CD1c-positive myeloid dendritic cell (primary cell): ENCODE results near the gene TFPI.
A peak's percentile ranks its signal among the peaks of the same experiment; 100 is the strongest.
"Not testable (repeated sequence)": the region's sequence is repeated elsewhere in the genome, so short reads cannot be mapped to it uniquely, and the experiment has no call there.

Experiments
- DNase-seq: peaks from one replicate; pipeline ENCODE4 v3.0.0-alpha.2; 2016; ENCODE audit errors: extremely low spot score

TFPI gene

GRCh38 chr2:187552828-187553681 lies 1.2 kb downstream of the TFPI start:
- peak; percentile 63 for DNase-seq

- no peak for DNase-seq
Measured at GRCh38 chr2:187552381-187552780, 1.9 kb downstream of the TFPI start.

- DNase-seq, result no peak
Measured at GRCh38 chr2:187550857-187551256, 3.4 kb downstream of the TFPI start.

- DNase-seq, result no peak
Measured at GRCh38 chr2:187549951-187550555, 4.2 kb downstream of the TFPI start.

- DNase-seq, result no peak
Measured at GRCh38 chr2:187549193-187549592, 5.0 kb downstream of the TFPI start.

GRCh38 chr2:187548656-187549055 lies 5.6 kb downstream of the TFPI start:
- DNase-seq, result no peak

- DNase-seq, result peak; percentile 81
Measured at GRCh38 chr2:187547353-187547979, 6.8 kb downstream of the TFPI start.

GRCh38 chr2:187546762-187547333 lies 7.4 kb downstream of the TFPI start:
- DNase-seq, result no peak

GRCh38 chr2:187545238-187545751 lies 8.9 kb downstream of the TFPI start:
- no peak for DNase-seq

GRCh38 chr2:187544371-187545080 lies 9.7 kb downstream of the TFPI start:
- no peak for DNase-seq

- no peak for DNase-seq
Measured at GRCh38 chr2:187543488-187543887, 10.7 kb downstream of the TFPI start.

- DNase-seq, result no peak
Measured at GRCh38 chr2:187542123-187542522, 12.1 kb downstream of the TFPI start.

GRCh38 chr2:187541086-187542085 lies 12.8 kb downstream of the TFPI start:
- DNase-seq, result no peak

GRCh38 chr2:187538222-187538621 lies 16.0 kb downstream of the TFPI start:
- DNase-seq, result not testable (repeated sequence)

- DNase-seq, result not testable (repeated sequence)
Measured at GRCh38 chr2:187535381-187535780, 18.9 kb downstream of the TFPI start.

GRCh38 chr2:187532333-187533120 lies 21.7 kb downstream of the TFPI start:
- DNase-seq, result no peak

- DNase-seq, result no peak
Measured at GRCh38 chr2:187529977-187530721, 24.1 kb downstream of the TFPI start.

- no peak for DNase-seq
Measured at GRCh38 chr2:187529248-187529976, 24.8 kb downstream of the TFPI start.
